OCI-LY3 (cell line): Measurements from ENCODE around the gene AGAP5.
"Not testable (repeated sequence)": the region's sequence is repeated elsewhere in the genome, so short reads cannot be mapped to it uniquely, and the experiment has no call there.

Experiments
- H2AFZ ChIP-seq: fragments of 200-600, 300-600 bp; shearing (Covaris generic); 2 replicates; pipeline ENCODE4 v1.6.0; 2014; ENCODE audit warnings: antibody characterized with exemption, low read depth, low read length
- H3K27ac ChIP-seq: fragments of 200-600, 300-600 bp; sonication (generic); 2 replicates; pipeline ENCODE4 v1.5.1; 2014; ENCODE audit warnings: mild to moderate bottlenecking, low read length, moderate library complexity, mixed read lengths
- H3K27me3 ChIP-seq: fragments of 200-600, 300-600 bp; sonication (generic); 2 replicates; pipeline ENCODE4 v1.6.1; 2014; ENCODE audit warnings: low read depth, low read length, mixed read lengths
- H3K36me3 ChIP-seq: fragments of 200-600, 300-600 bp; sonication (generic); replicated peaks from 2 replicates; pipeline ENCODE3; 2014; ENCODE audit warnings: low read depth, low read length, mixed read lengths
- H3K4me1 ChIP-seq: fragments of 300-600, 200-600 bp; sonication (generic); 2 replicates; pipeline ENCODE4 v1.6.1; 2014; ENCODE audit warnings: low read length, mixed read lengths
- H3K4me2 ChIP-seq: fragments of 200-600, 300-600 bp; sonication (generic); 2 replicates; pipeline ENCODE4 v1.6.1; 2014; ENCODE audit warnings: low read length, mixed read lengths
- H3K4me3 ChIP-seq: fragments of 300-600, 200-600 bp; sonication (generic); 2 replicates; pipeline ENCODE4 v1.5.1; 2014; ENCODE audit warnings: antibody characterized with exemption, mild to moderate bottlenecking, low read length, moderate library complexity
- H3K79me2 ChIP-seq: fragments of 300-600, 200-600 bp; shearing (Covaris generic); 2 replicates; pipeline ENCODE4 v1.6.1; 2014; ENCODE audit warnings: mild to moderate bottlenecking, low read length, mixed read lengths
- H3K9ac ChIP-seq: fragments of 300-600, 200-600 bp; shearing (Covaris generic); 2 replicates; pipeline ENCODE4 v1.6.0; 2014; ENCODE audit warnings: mild to moderate bottlenecking, low read length, moderate library complexity
- H3K9me3 ChIP-seq: fragments of 200-600, 300-600 bp; shearing (Covaris generic); 2 replicates; pipeline ENCODE4 v1.6.1; 2014; ENCODE audit warnings: low read length, mixed read lengths; ENCODE audit not compliant: insufficient read depth
- H4K20me1 ChIP-seq: fragments of 200-600, 300-600 bp; sonication (generic); 2 replicates; pipeline ENCODE4 v1.6.1; 2016; ENCODE audit warnings: low read length, mixed read lengths; ENCODE audit not compliant: insufficient read depth
- CTCF ChIP-seq: fragments of 200-600, 300-600 bp; sonication (generic); IDR thresholded peaks from 2 replicates; pipeline ENCODE4 v1.5.1; 2014; ENCODE audit warnings: antibody characterized with exemption, low read length, low read depth
- EZH2phosphoT487 ChIP-seq: fragments of 200-600 bp; shearing (Covaris generic); IDR thresholded peaks from 2 replicates; pipeline ENCODE4 v1.6.1; 2018; ENCODE audit warnings: antibody characterized with exemption, mixed run types, low read depth

Gene AGAP5

DNA sequence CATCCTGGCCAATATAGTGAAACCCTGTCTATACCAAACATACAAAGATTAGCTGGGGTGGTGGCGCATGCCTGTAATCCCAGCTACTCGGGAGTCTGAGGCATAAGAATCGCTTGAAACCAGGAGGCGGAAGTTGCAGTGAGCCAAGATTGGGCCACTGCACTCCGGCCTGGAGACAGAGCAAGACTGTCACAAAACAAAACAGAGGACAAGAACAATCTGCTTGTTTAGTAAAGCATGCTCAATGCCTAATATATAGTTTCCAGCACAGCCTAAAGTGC is 44.5 kb upstream of the AGAP5 start:
- Histone ChIP-seq H3K79me2 (peaks cover 43% of the 10 kb centered on the region), H3K27ac (no peak overlapping the region)

DNA sequence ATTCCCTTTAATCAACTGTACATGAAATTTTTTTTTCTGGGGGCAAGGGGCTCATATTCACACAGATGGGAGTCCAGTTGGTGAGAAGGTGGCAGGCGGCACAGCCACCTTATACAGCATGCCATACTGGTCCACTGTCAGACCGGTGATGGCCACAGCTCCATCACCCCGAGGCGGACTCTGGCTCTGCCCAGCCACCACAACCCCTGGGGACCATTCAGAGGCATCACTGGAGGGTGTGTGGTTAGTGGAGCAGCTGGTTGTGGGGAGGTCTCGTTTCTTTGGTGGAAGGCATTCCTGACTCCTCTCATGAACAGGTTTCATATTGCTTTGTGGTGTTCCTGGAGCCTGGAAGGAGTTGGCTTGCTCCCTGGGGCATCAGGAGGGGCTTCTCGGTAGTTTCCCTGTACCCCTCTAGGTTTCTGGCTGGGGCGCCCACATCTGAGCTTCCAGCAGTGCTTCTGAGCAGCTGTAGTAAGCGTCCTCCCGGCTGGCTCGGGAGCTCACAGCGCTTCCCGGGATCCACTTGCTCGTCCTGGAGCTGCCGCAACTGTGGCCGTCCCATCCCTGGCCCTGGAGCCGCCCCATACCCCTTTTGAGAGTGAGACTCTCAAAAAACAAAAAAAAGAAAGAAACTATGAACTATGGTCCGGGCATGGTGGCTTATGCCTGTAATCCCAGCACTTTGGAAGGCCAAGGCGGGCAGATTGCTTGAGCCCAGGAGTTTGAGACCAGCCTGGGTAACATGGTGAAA is 42.8 kb upstream of the AGAP5 start:
- H3K9me3 ChIP-seq, H3K4me3 ChIP-seq, H3K27me3 ChIP-seq, H2AFZ ChIP-seq, H3K27ac ChIP-seq, H4K20me1 ChIP-seq, H3K9ac ChIP-seq, H3K36me3 ChIP-seq, H3K4me2 ChIP-seq: not testable (repeated sequence)
- H3K4me1 ChIP-seq: peaks cover 16% of the 10 kb centered on the region
- peaks cover 30% of the 10 kb centered on the region for H3K79me2 ChIP-seq

More for the DNA sequence above, 44.5 kb upstream of the AGAP5 start:
- H3K27me3 ChIP-seq: no peaks in the 10 kb centered on the region
- H3K4me3 ChIP-seq: no peak overlapping the region
- H2AFZ ChIP-seq: no peak overlapping the region
- H3K36me3 ChIP-seq: peaks cover 3% of the 10 kb centered on the region
- TF ChIP-seq EZH2phosphoT487 (no peak), CTCF (no peak)
- H3K9me3 ChIP-seq: no peaks in the 10 kb centered on the region
- no peak overlapping the region for H3K4me2 ChIP-seq
- H3K4me1 ChIP-seq: peaks cover 16% of the 10 kb centered on the region
- H3K9ac ChIP-seq: no peak overlapping the region
- no peaks in the 10 kb centered on the region for H4K20me1 ChIP-seq

- Histone ChIP-seq H3K9me3 (no peaks in the 10 kb centered on the region), H3K79me2 (peaks cover 21% of the 10 kb centered on the region), H3K36me3 (no peaks in the 10 kb centered on the region), H3K9ac (no peak overlapping the region), H3K27ac (no peak overlapping the region), H3K4me1 (no peaks in the 10 kb centered on the region), H2AFZ (no peak overlapping the region), H3K27me3 (no peaks in the 10 kb centered on the region), H3K4me2 (no peak overlapping the region), H3K4me3 (no peak overlapping the region), H4K20me1 (no peaks in the 10 kb centered on the region)
- TF ChIP-seq EZH2phosphoT487 (no peak), CTCF (no peak)
These were observed 36.9 kb upstream of the AGAP5 start for GRCh38 chr10:73734796-73735305.

- Histone ChIP-seq H3K9ac (no peak overlapping the region), H4K20me1 (no peaks in the 10 kb centered on the region), H3K79me2 (peaks cover 26% of the 10 kb centered on the region), H3K27ac (no peak overlapping the region), H3K4me3 (no peak overlapping the region), H3K4me1 (no peaks in the 10 kb centered on the region), H3K4me2 (no peak overlapping the region), H3K36me3 (no peaks in the 10 kb centered on the region), H3K9me3 (no peaks in the 10 kb centered on the region), H2AFZ (no peak overlapping the region), H3K27me3 (no peaks in the 10 kb centered on the region)
- TF ChIP-seq CTCF (no peak), EZH2phosphoT487 (no peak)
These were observed 36.3 kb upstream of the AGAP5 start for GRCh38 chr10:73734028-73734720.
